ENCODE data around the gene CEP112. TPM values are rescaled to one million over a fixed set of nuclear protein-coding genes. Genes with fewer than 3 reads are reported as not detected.
"Not testable (repeated sequence)": the region's sequence is repeated elsewhere in the genome, so short reads cannot be mapped to it uniquely, and the experiment has no call there.

Gene CEP112
- total RNA-seq, 1 donor from 2014 or later: 13.6 TPM

- ATAC-seq (no peak), DNase-seq (no peak)
- intact Hi-C loops (cut with micrococcal nuclease): no loop called here
These were observed 323.1 kb downstream of the CEP112 start for GRCh38 chr17:65868881-65869280.

- DNase-seq (no peak), ATAC-seq (no peak)
- intact Hi-C loops (cut with micrococcal nuclease): no loop called here
These were observed 324.9 kb downstream of the CEP112 start for GRCh38 chr17:65867014-65867413.

- DNase-seq (no peak), ATAC-seq (no peak)
- intact Hi-C loops (cut with micrococcal nuclease): no loop called here
These were observed 326.1 kb downstream of the CEP112 start for GRCh38 chr17:65865715-65866425.

- no peak for DNase-seq
- no peak for ATAC-seq
- intact Hi-C loops (cut with micrococcal nuclease): no loop called here
These were observed 327.5 kb downstream of the CEP112 start for GRCh38 chr17:65864394-65864793.

- ATAC-seq (no peak), DNase-seq (no peak)
- intact Hi-C loops (cut with micrococcal nuclease): no loop called here
These were observed 334.2 kb downstream of the CEP112 start for GRCh38 chr17:65857718-65858117.

GRCh38 chr17:65856865-65857264 is 335.1 kb downstream of the CEP112 start:
- ATAC-seq: no peak
- no peak for DNase-seq
- intact Hi-C loops (cut with micrococcal nuclease): no loop called here

- no peak for ATAC-seq
- intact Hi-C loops (cut with micrococcal nuclease): no loop called here
These were observed 336.3 kb downstream of the CEP112 start for GRCh38 chr17:65855675-65856074.

GRCh38 chr17:65855245-65855644 is 336.7 kb downstream of the CEP112 start:
- no peak for DNase-seq
- intact Hi-C loops (cut with micrococcal nuclease): no loop called here
- ATAC-seq: no peak

More at GRCh38 chr17:65855675-65856074, 336.3 kb downstream of the CEP112 start:
- DNase-seq: no peak

- no peak for ATAC-seq
- no peak for DNase-seq
- intact Hi-C loops (cut with micrococcal nuclease): no loop called here
These were observed 338.1 kb downstream of the CEP112 start for GRCh38 chr17:65853816-65854215.

- intact Hi-C loops (cut with micrococcal nuclease): no loop called here
- ATAC-seq (no peak), DNase-seq (no peak)
These were observed 339.0 kb downstream of the CEP112 start for GRCh38 chr17:65852911-65853310.

GRCh38 chr17:65851965-65852736 is 339.8 kb downstream of the CEP112 start:
- DNase-seq (no peak), ATAC-seq (no peak)
- intact Hi-C loops (cut with micrococcal nuclease): no loop called here

- ATAC-seq: peak; percentile 29
- intact Hi-C loops (cut with micrococcal nuclease): no loop called here
- DNase-seq: no peak
These were observed 341.4 kb downstream of the CEP112 start for GRCh38 chr17:65850486-65850885.

GRCh38 chr17:65848751-65849150 is 343.2 kb downstream of the CEP112 start:
- no peak for ATAC-seq
- intact Hi-C loops (cut with micrococcal nuclease): no loop called here
- no peak for DNase-seq

GRCh38 chr17:65841089-65841488 is 350.8 kb downstream of the CEP112 start:
- intact Hi-C loops (cut with micrococcal nuclease): no loop called here
- ATAC-seq (no peak), DNase-seq (no peak)

- intact Hi-C loops (cut with micrococcal nuclease); ATAC-seq; DNase-seq: not testable (repeated sequence)
These were observed 354.7 kb downstream of the CEP112 start for GRCh38 chr17:65837232-65837631.

GRCh38 chr17:65833214-65833613 is 358.7 kb downstream of the CEP112 start:
- intact Hi-C loops (cut with micrococcal nuclease): no loop called here
- DNase-seq: no peak
- ATAC-seq: no peak

- ATAC-seq (no peak), DNase-seq (no peak)
- intact Hi-C loops (cut with micrococcal nuclease): no loop called here
These were observed 361.6 kb downstream of the CEP112 start for GRCh38 chr17:65830356-65830755.

- intact Hi-C loops (cut with micrococcal nuclease); DNase-seq; ATAC-seq: not testable (repeated sequence)
These were observed 365.4 kb downstream of the CEP112 start for GRCh38 chr17:65826577-65826976.

GRCh38 chr17:65824901-65825300 is 367.0 kb downstream of the CEP112 start:
- intact Hi-C loops (cut with micrococcal nuclease): no loop called here
- ATAC-seq: no peak
- DNase-seq: no peak

- ATAC-seq (no peak), DNase-seq (no peak)
- intact Hi-C loops (cut with micrococcal nuclease): no loop called here
These were observed 368.2 kb downstream of the CEP112 start for GRCh38 chr17:65823713-65824112.

- DNase-seq (no peak), ATAC-seq (no peak)
- intact Hi-C loops (cut with micrococcal nuclease): no loop called here
These were observed 371.1 kb downstream of the CEP112 start for GRCh38 chr17:65820811-65821210.
